ENCODE measurements around the gene SMAD4.
A peak's percentile ranks its signal among the peaks of the same experiment; 100 is the strongest.

Gene SMAD4

DNA sequence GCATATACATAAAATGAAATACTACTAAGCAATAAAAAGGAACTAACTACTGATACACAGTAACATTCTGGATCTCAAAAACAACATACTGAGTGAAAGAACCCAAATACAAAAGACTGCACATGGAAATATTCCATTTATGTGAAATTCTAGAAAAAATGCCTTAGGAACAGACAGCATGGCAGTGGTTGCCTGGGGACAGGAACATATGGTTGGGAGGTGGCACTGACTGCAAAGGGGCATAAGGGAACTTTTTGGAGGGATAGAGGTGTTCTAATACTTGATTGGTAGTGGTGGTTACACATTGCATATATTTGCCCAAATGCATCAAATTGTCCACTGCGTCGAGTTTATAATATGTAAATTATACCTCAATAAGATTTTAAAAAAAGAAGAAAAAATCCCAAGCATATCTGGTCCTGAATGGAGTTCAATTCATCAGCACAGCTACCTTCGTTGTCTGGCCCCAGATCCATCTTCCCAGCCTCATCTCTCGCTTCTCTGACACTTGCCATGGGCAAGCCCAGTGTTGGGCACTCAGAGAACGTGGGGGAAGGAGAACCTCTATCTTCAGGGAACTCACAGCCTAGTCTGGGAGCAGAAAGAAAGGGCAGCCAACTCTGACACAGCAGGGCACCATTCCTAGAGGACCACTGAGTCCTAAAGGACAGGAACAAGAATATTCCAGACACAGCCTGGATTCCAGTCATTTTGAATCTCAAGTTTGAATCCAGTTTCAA lies 8.6 kb upstream of the SMAD4 start:
- no peak for DNase-seq

GRCh38 chr18:51025512-51025911 lies 4.5 kb upstream of the SMAD4 start:
- DNase-seq, result no peak

GRCh38 chr18:51028201-51028805 lies 1.7 kb upstream of the SMAD4 start:
- no peak for DNase-seq

DNA sequence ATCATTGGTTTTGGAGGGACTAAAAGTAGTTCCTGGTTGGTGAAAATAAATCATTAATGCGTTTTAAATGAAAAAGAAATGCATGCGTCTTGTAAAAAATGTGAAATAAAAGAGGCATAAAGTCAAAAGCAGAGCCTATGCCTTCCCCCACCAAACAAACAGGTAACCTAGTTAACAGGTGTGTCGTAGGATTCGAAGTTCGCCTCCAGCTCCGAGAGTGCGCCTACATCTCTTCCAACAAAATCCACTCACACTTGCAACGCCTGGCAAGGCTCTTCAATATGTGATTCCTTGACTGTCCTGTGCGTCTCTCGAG lies 677 bp upstream of the SMAD4 start:
- no peak for DNase-seq

DNA sequence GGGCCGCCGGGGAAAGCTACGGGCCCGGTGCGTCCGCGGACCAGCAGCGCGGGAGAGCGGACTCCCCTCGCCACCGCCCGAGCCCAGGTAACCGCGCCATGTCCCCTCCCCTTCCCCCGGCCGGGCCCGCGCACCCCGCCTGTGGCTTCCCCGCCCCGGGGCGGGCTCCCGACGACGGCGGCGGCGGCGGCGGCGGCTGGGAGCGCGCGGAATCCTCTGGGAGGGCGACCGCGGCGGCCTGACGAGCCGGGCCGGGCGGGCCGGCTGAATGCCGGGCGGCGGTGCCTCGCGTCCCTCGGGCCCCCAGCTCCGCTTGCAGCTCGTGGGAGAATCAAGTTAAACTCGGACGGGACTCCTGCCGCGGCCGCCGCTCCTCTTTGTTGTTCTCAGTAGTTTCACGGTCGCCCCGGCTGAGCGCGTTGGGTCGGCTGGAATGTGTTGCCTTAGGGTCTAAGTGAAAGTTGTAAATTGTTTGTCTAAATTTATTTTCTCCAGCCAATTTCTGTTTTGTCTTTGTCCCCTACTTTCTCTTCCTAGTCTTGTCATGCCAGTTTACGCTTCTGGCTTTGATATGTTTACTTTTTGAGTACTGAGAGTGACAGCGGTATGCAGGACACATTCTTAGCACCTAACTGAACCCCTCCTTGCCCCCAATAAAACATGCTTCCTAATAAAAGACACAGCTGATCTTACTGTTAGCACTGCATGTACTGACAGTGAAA lies 685 bp downstream of the SMAD4 start:
- DNase-seq, result peak; percentile 67

DNA sequence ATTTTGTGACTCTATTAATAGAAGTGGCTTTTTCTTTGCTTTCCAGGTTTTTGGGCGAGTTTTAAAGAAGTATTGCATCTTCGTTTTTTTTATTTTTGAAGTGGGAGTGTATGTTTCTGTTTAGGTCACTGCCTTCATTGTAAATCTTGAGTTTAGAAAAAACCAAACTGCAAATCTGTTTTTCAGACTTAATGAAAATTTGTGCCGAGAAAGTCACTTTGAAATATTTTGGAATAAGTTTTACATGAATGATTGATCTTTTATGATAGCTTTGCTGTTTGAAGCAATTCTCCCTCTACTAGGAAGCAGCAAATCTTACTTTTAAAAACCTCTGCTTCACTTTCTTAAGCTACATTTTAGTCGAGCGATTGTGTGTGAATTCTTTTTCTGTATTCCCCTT lies 2.2 kb downstream of the SMAD4 start:
- no peak for DNase-seq

- no peak for DNase-seq
These were observed 7.2 kb downstream of the SMAD4 start for GRCh38 chr18:51037230-51037629.

DNA sequence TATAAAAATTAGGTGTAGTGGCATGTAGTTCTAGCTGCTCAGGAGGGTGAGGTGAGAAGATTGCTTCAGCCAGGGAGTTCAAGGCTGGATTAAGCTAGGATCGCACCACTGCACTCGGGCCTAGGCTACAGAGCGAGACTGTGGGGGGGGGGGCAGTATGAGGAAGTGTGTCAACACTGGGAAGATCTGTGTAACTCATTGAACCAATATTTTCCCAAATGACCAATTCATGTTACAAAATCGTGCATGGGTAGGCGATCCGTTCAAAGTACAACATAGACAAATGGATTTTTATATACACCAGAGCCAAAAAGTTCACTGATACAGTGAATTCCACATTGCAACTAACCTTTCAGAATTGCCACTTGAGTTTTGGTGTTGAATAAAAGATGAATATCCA lies 8.1 kb downstream of the SMAD4 start:
- no peak for DNase-seq

DNA sequence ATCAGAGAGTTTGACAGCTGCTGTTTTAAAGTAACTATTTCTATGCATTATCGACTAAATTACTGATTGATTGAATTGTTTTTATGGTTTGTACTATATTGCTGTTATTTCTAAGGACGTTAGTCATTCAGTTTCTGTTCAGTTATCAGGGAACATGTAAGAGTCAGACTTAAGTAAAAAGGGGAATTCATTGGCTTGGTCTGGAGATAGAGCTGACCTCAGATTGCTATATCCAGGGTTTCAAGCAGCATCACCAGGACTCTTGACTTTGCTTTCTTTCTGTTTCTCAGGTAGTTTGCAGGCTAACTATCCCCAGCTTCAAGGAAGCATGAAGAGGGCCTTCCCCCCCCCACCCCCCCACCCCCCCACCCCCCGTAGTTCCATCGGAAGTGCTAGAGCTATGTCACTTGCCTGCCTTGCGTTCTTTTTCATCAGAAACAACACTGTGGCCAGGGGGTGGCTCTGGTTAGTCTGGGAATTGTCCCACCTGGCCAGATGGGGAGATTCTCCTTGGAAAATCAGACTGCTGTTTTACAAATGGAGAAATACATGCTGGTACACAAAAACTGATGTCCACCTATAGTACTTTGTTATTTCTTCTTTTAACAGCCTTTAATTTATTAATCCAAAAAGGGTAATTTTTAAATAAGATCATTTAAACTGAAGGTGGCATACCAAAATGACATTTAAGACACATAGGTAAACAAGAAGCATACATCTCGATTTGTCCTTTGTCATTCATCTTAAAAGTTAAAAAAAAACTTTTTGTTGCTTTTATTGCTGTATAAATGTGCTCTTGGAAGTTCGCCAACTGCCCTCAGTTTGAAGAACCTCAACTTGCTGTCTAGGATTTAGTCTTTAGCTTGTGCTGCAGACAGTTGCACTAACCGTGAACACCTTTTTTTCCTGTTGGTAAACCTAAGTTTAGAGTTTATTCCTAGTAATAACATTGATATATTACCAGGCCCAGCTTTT lies 9.4 kb downstream of the SMAD4 start:
- DNase-seq, result no peak

DNA sequence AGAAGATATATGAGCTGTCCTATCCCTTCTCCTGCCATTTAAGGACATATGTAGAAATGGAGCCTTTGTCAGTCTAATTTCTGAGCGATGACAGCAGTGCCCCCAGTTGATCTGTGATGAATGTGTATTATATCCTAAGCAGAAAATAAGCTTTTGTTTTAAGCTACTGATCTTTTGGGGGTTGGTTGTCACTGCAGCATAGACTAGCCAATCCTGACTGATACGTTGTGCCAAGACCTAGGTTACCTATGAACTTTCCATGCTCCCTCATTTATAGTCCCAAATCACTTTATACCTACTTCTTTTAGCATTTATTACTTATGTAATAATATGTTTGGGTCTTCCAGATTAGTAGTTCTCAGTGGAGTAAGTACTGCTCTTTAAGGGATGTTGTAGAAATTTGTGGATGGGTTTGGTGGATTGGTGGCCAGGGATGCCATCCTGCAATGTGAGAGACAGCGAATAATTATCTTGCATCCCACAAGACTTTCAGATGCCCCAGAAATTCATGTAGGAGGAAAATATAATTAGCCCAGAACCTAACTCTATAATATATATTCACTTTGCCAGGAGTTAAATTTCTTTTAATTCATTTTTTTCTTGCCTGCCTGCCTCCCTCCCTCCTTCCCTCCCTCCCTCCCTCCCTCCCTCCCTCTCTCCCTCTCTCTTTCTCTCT lies 11.8 kb downstream of the SMAD4 start:
- no peak for DNase-seq

DNA sequence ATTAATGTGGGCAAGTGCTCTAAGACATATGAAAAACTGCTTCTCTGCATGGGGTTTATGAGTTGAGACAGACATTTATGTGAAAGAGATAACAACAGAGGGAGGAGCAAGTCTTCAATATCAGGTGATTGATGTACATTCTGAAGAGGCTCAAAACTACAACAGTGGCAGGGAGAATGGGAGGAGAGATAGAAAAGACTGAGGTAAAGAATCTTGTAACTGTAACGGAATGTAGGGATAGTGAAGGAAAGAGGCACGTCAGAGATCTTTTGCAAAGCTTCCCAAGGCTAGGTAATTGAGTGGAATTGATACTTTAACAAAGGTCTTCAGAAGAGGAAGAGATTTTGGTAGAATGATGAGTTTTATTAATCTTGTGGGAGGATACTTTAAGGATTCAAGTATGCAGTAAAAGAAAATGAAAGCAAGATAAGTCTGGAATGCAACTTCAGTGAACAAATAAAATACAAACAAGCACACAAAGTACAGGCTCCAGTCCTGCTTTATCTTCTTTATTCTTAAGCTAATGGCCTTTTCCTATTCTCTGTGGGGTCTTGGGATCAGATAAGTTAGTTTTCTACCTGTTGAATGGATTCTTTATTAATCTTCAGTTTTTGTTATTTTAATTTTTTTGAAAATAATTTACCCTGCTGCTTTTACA lies 15.0 kb downstream of the SMAD4 start:
- no peak for DNase-seq

GRCh38 chr18:51048190-51048589 lies 18.2 kb downstream of the SMAD4 start:
- DNase-seq, result no peak

DNA sequence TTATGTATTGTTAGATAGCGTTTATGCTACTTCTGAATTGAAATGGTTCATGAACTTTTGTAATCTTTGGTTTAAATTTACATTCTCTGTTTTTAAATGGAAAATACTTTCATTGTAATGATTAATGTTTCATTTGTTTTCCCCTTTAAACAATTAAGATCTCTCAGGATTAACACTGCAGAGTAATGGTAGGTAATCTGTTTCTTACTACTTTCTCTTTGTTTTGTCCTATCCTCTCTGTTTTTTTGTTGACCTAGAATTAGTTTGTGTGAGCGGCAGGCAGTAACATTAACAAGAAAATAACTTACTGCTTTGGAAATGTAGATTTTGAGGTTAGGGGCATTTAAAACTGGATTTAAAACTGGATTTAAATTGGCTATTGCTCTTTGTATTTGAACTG lies 19.1 kb downstream of the SMAD4 start:
- no peak for DNase-seq

GRCh38 chr18:51051105-51051712 lies 21.2 kb downstream of the SMAD4 start:
- DNase-seq, result peak; percentile 56

GRCh38 chr18:51053814-51054213 lies 23.8 kb downstream of the SMAD4 start:
- no peak for DNase-seq

- no peak for DNase-seq
These were observed 24.8 kb downstream of the SMAD4 start for GRCh38 chr18:51054764-51055163.

DNA sequence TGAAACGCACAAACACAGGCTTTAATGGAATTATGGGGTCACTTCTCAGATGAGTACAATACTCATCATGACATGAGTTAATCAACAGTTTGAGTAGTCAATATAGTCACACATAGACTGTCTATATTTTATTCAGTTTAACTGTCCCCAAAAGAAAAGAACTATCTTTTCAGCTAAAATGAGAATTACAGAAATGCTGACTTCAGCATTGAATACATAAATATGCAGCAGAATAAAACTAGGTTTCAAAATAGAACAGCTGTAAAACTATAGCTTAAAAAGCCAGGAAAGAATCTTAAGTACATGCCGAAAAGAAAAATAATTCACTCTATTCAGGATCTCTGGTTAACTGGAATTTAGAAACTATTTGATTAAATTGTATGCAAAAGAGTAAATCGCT lies 30.0 kb downstream of the SMAD4 start:
- DNase-seq, result no peak

DNA sequence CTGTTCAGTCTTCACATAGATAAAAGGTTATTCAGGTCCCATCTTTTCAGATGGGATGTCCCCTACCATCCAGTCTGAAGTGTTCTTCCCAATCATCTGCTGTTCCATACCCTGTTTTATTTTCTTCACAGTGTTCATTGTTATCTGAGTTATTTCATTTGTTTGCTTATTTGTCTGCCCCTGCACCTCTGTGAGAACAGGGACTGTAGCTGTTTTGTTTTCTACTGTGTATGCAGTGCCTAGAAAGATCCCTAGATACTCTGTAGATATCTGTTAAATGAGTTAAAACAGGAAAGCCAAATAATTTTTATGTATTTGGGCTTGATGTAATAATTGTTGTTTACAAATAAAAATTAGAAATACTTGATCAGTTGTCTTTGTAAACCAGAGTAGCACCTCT lies 34.2 kb downstream of the SMAD4 start:
- no peak for DNase-seq

- no peak for DNase-seq
These were observed 36.3 kb downstream of the SMAD4 start for GRCh38 chr18:51066273-51066672.

DNA sequence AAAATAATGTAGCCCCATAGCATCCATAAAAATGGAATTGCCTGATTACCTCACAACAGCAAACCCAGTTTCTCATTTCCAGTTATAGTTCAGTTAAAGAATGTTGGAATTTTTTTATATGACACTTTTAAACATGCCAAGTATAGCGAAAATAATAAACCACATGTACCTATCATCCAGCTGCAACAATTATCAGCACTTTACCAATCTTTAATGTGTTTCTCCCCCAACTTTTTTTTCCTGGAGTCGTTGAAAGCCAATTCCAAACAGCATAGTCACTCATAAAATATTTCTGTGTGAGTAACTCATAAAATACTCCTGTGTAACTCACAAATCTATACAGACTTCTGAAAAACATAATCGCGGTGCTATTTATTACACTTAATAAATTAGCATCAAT lies 38.1 kb downstream of the SMAD4 start:
- DNase-seq, result no peak

DNA sequence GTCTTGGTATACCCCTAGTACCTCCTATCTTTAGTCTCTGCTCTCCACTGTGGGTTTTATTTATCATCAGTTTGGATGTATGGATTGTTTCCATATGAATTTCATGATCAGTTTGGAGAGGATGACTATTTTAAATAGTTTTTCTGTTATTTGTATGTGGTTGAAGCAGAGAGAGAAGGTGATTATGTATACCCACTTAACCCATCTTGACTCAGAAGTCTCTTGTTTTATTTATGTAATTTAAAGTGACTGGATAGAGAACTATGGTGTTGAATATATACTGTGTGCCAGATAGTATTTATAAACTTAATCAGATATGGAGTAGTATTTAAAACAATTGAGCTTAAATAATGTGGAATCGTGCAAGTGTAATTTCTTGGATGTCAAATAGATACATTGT lies 39.9 kb downstream of the SMAD4 start:
- DNase-seq, result no peak

DNA sequence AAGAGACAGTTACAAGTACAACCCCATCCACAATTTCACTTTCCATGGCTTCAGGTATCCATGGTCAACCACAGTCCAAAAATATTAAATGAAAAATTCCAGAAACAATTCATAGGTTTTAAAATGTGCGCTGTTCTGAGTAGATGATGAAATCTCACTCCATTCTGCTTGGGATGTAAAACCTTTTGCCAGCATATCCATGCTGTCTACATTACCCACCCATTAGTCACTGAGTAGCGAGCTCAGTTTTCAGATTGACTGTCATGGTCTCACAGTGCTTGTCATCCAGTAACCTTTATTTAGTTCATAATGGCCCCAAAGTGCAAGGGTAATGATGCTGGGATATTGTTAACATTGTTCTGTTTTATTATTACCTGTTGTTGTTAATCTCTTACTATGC lies 40.5 kb downstream of the SMAD4 start:
- DNase-seq, result no peak
